ENCODE measurements around the gene IQCE.

Gene IQCE

GRCh38 chr7:2641406-2642393 lies 82.9 kb downstream of the IQCE start:
- peak overlapping the region; percentile 96 for H3K27ac ChIP-seq
- TF ChIP-seq, protein P1, sequence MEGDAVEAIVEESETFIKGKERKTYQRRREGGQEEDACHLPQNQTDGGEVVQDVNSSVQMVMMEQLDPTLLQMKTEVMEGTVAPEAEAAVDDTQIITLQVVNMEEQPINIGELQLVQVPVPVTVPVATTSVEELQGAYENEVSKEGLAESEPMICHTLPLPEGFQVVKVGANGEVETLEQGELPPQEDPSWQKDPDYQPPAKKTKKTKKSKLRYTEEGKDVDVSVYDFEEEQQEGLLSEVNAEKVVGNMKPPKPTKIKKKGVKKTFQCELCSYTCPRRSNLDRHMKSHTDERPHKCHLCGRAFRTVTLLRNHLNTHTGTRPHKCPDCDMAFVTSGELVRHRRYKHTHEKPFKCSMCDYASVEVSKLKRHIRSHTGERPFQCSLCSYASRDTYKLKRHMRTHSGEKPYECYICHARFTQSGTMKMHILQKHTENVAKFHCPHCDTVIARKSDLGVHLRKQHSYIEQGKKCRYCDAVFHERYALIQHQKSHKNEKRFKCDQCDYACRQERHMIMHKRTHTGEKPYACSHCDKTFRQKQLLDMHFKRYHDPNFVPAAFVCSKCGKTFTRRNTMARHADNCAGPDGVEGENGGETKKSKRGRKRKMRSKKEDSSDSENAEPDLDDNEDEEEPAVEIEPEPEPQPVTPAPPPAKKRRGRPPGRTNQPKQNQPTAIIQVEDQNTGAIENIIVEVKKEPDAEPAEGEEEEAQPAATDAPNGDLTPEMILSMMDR (conservative IDR thresholded peaks at IDR 0.05; ENCODE audit: low read depth): no peak
- DNase-seq (ENCODE audit: low spot score): no peak
- ChIA-PET POLR2A (ENCODE audit: low non-redundant PET) (no interaction called here), CTCF (interaction anchor here (0.7 kb wide), 1 partner anchor 69 kb away, joined by 5 read pairs; no protein-coding TSS in a partner anchor)

GRCh38 chr7:2643386-2644219 lies 84.8 kb downstream of the IQCE start:
- TF ChIP-seq, protein P1 (conservative IDR thresholded peaks at IDR 0.05; ENCODE audit: low read depth): no peak
- POLR2A ChIA-PET (ENCODE audit: low non-redundant PET): no interaction called here
- CTCF ChIA-PET: interaction anchor here (0.6 to 0.7 kb wide), 2 partner anchors 67 to 212 kb away, joined by 3 read pairs; no protein-coding TSS in a partner anchor
- no peak for DNase-seq (ENCODE audit: low spot score)
- H3K27ac ChIP-seq: peak overlapping the region; percentile 54

GRCh38 chr7:2644220-2644561 lies 85.4 kb downstream of the IQCE start:
- POLR2A ChIA-PET (ENCODE audit: low non-redundant PET): no interaction called here

GRCh38 chr7:2644562-2645273 lies 85.9 kb downstream of the IQCE start:
- ChIA-PET CTCF (interaction anchor here (0.5 to 1.2 kb wide), 4 partner anchors 12 to 130 kb away, joined by 3 read pairs; no protein-coding TSS in a partner anchor), POLR2A (ENCODE audit: low non-redundant PET) (no interaction called here)
- DNase-seq (ENCODE audit: low spot score): no peak
- TF ChIP-seq, protein P1 (conservative IDR thresholded peaks at IDR 0.05; ENCODE audit: low read depth): no peak
- peak overlapping the region; percentile 54 for H3K27ac ChIP-seq

More at GRCh38 chr7:2644220-2644561, 85.4 kb downstream of the IQCE start:
- no peak for DNase-seq (ENCODE audit: low spot score)
- H3K27ac ChIP-seq: peak overlapping the region; percentile 54
- TF ChIP-seq, protein P1 (conservative IDR thresholded peaks at IDR 0.05; ENCODE audit: low read depth): no peak
- CTCF ChIA-PET: no interaction called here

GRCh38 chr7:2645274-2645868 lies 86.6 kb downstream of the IQCE start:
- peak overlapping the region; percentile 54 for H3K27ac ChIP-seq
- no peak for DNase-seq (ENCODE audit: low spot score)

More at GRCh38 chr7:2645274-2645868, 86.6 kb downstream of the IQCE start:
- TF ChIP-seq, protein P1 (conservative IDR thresholded peaks at IDR 0.05; ENCODE audit: low read depth): no peak
- ChIA-PET POLR2A (ENCODE audit: low non-redundant PET) (no interaction called here), CTCF (interaction anchor here (0.5 to 1.2 kb wide), 3 partner anchors 11 to 131 kb away, joined by 3 read pairs; no protein-coding TSS in a partner anchor)
